HL-60 (cell line): ENCODE data around the gene SPATS2.

Experiments used
- DNase-seq, 2 experiments: peaks; one replicate each; pipeline ENCODE4 v3.0.0-alpha.2; 2010 to 2020; ENCODE audit warnings: low read depth in 1 of 2, low spot score in 1 of 2
- H3K27ac ChIP-seq: fragments of 250-450 bp; sonication (Bioruptor Pico); replicated peaks from 2 replicates; pipeline ENCODE4 v1.5.1; 2020; ENCODE audit warnings: mild to moderate bottlenecking, moderate library complexity
- H3K27me3 ChIP-seq: fragments of 250-450 bp; sonication (Bioruptor Pico); 2 replicates; pipeline ENCODE4 v1.5.1; 2021; ENCODE audit warnings: mild to moderate bottlenecking, moderate library complexity; ENCODE audit not compliant: insufficient read depth, poor library complexity, severe bottlenecking
- H3K4me3 ChIP-seq: replicated peaks from 2 replicates; pipeline ENCODE4 v1.5.1; 2011; ENCODE audit warnings: mild to moderate bottlenecking, control low read depth, low read length; ENCODE audit not compliant: insufficient read depth
- GABPA ChIP-seq: IDR thresholded peaks from 2 replicates; pipeline ENCODE4 v1.6.1; 2012; ENCODE audit warnings: low read depth
- POLR2AphosphoS5 ChIP-seq: IDR thresholded peaks from 2 replicates; pipeline ENCODE4 v1.6.1; 2012; ENCODE audit warnings: low read depth
- SPI1 ChIP-seq: IDR thresholded peaks from 2 replicates; pipeline ENCODE4 v1.6.1; 2012; ENCODE audit warnings: low read depth, mild to moderate bottlenecking, borderline replicate concordance
- TF ChIP-seq, protein P1 (sequence below): IDR thresholded peaks from one replicate; pipeline ENCODE4 v1.5.1; 2011; ENCODE audit warnings: low read length, control low read depth, inconsistent platforms; ENCODE audit not compliant: insufficient read depth
- TF ChIP-seq, protein P2 (sequence below): IDR thresholded peaks from 2 replicates; pipeline ENCODE4 v1.6.1; 2012; ENCODE audit warnings: low read depth; ENCODE audit not compliant: insufficient replicate concordance

The SPATS2 gene

DNA sequence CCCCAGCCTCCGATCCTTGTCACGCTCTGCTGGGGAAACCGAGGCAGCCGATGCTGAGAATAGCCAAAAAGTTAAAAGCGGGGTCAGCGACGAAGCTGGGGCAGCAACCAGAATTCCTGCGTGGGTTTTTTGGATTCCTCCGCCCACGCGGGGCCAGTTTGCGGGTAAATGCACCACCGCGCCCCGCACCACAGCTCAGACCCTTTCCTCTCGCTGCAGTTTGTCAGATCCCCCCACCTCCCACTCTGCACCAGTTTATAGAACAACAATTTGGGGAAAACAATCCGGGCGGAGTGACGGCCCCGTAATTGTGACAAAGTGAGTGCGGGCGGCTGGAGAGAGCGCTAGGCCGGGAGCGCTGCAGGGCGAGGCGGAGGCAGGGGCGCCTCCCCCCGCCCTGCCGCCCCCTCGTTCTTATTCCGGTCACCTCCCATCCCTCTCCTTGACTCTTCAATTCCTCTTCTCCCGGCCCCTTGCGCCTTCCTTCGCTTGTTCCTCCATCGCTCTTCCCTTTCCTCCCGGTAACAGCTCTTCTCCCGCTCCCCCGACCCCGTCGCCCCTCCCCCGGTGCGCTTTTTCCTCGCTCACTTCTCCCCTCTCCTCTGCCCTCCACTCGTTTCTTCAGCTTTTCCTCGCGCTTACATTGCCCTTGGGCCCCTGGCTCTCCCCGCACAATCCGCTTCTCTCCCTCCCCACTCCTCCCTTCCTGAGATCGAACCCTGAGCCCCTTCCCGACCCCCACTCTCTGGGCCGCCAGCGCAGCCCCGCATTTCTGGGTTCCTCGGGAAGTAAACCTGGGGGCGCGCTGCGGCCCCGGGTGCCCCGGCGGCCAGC, 21.2 kb upstream of the SPATS2 start:
- TF ChIP-seq SPI1 = no peak
- no peak for TF ChIP-seq GABPA
- TF ChIP-seq, protein P1, sequence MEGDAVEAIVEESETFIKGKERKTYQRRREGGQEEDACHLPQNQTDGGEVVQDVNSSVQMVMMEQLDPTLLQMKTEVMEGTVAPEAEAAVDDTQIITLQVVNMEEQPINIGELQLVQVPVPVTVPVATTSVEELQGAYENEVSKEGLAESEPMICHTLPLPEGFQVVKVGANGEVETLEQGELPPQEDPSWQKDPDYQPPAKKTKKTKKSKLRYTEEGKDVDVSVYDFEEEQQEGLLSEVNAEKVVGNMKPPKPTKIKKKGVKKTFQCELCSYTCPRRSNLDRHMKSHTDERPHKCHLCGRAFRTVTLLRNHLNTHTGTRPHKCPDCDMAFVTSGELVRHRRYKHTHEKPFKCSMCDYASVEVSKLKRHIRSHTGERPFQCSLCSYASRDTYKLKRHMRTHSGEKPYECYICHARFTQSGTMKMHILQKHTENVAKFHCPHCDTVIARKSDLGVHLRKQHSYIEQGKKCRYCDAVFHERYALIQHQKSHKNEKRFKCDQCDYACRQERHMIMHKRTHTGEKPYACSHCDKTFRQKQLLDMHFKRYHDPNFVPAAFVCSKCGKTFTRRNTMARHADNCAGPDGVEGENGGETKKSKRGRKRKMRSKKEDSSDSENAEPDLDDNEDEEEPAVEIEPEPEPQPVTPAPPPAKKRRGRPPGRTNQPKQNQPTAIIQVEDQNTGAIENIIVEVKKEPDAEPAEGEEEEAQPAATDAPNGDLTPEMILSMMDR = no peak
- H3K27me3 ChIP-seq = peaks cover 70% of the 10 kb centered on the region
- 0 out of 2 replicates have a peak overlapping the region, but pooled peaks have one; percentile 8 for H3K4me3 ChIP-seq
- DNase-seq = no peak
- no peak overlapping the region for H3K27ac ChIP-seq

DNA sequence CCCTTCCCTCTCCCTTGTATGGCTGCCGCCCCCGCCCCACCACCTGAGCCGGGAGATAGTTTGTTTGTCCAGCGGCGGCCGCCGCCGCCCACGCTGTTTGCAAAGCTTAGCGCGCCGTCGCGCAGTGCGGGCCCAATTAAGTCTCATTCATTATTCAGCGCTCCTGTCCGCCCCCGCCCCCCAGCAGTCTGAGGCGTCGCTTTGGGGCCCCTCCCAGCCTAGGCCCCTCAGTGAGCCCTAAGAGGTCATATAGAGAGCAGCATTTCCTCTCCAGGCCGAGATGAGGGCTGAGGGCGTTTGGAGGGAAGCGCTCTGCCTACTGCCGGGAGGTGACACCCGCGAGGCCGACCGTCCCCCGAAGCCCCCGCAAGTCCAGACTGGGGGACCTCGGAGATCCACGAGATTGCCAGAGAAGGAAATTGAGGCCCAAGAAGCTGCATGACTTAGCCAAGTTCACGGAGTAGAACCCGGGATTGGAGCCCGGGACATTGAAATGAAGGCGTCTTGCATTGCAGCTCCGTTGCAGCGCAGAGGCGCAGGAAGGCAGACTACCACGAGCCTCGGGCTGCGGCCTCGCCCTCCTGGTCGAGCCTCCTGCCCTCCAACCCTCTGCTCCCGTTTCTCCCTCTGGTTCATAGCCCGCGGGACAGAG, 20.5 kb upstream of the SPATS2 start, which contains the start of gene DNAJC22:
Gene DNAJC22, plus strand, starts transcription at position 230 of the 652 bp plus-strand sequence. CDS start 1,985 bp downstream, outside the sequence.
- Histone ChIP-seq H3K4me3 (0 out of 2 replicates have a peak within 1 kb of the TSS, but pooled peaks have one; percentile 8), H3K27me3 (peaks cover 63% of the 10 kb centered on the region), H3K27ac (no peak within 1 kb of the TSS)
- peak in 1 of 2 experiments; percentile 23 for DNase-seq
- TF ChIP-seq POLR2AphosphoS5 = no peak

DNA sequence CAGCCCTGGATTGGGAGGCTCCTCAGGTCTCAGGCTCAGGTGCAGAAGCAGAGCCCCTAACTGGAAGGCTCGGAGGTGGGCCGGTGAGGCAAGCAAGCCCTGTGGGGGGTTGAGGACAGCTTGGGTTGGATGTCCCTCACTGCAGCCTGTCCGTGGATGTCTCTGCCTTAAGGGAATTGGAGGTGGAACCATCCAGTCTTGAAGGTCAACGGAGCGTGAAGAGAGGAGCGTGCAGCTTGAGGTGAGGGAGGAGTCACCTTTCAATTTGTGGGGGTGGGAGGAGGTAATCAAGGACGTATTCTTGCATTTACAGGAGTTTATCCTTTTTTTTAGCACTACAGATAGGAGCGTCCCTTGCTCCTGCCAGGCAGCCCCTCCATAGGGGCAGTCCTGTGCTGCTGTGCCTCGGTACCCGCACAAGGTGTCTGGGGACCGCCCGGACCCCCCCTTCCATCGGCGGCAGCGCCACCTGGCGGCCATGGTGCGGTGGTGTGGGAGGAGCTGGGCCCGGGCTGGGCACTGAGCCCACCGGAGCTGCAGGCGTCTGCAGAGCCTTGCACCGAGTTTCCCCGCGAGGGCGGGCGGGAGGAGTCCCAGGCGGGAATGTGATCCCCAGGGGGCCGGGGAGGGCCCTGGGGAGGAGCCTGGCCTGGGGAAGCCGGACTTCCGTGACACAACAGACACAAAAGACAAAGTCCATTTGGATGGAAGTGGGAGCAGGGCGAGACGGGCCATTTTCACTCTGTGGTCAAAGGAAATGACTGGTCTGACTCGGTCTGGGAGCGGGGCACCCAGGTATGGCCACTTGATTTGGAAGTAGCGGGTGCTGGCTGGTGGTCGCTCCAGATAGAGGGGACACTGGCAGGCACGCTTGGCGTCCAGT, 19.7 kb upstream of the SPATS2 start:
- Histone ChIP-seq H3K27ac (no peak overlapping the region), H3K27me3 (peaks cover 57% of the 10 kb centered on the region), H3K4me3 (no peak overlapping the region)
- DNase-seq = peak in 1 of 2 experiments; percentile 47
- no peak for TF ChIP-seq SPI1
- TF ChIP-seq, protein P1 = peak; percentile 55

DNA sequence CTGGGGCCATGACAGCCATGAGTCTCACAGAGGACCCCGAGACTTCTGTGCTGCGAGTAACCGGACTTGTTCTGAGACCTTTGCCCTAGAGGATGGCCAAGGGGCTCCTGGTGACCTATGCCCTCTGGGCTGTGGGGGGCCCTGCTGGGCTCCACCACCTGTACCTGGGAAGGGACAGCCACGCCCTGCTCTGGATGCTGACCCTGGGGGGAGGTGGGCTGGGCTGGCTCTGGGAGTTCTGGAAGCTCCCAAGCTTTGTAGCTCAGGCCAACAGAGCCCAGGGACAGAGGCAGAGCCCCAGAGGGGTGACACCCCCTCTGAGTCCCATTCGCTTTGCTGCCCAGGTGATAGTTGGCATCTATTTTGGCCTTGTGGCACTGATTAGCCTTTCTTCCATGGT, 18.5 kb upstream of the SPATS2 start:
- H3K27ac ChIP-seq = no peak overlapping the region
- TF ChIP-seq, protein P1 = no peak
- TF ChIP-seq, protein P2, sequence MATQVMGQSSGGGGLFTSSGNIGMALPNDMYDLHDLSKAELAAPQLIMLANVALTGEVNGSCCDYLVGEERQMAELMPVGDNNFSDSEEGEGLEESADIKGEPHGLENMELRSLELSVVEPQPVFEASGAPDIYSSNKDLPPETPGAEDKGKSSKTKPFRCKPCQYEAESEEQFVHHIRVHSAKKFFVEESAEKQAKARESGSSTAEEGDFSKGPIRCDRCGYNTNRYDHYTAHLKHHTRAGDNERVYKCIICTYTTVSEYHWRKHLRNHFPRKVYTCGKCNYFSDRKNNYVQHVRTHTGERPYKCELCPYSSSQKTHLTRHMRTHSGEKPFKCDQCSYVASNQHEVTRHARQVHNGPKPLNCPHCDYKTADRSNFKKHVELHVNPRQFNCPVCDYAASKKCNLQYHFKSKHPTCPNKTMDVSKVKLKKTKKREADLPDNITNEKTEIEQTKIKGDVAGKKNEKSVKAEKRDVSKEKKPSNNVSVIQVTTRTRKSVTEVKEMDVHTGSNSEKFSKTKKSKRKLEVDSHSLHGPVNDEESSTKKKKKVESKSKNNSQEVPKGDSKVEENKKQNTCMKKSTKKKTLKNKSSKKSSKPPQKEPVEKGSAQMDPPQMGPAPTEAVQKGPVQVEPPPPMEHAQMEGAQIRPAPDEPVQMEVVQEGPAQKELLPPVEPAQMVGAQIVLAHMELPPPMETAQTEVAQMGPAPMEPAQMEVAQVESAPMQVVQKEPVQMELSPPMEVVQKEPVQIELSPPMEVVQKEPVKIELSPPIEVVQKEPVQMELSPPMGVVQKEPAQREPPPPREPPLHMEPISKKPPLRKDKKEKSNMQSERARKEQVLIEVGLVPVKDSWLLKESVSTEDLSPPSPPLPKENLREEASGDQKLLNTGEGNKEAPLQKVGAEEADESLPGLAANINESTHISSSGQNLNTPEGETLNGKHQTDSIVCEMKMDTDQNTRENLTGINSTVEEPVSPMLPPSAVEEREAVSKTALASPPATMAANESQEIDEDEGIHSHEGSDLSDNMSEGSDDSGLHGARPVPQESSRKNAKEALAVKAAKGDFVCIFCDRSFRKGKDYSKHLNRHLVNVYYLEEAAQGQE = no peak
- TF ChIP-seq POLR2AphosphoS5 (no peak), GABPA (no peak), SPI1 (no peak)
- no peak overlapping the region for H3K4me3 ChIP-seq
- DNase-seq = no peak
- H3K27me3 ChIP-seq = peaks cover 46% of the 10 kb centered on the region
